NCI-H524 treated with DMSO at 0.1 percent for 48 hours (cell line): ENCODE data around the gene DPYD.
"Not testable (repeated sequence)": the region's sequence is repeated elsewhere in the genome, so short reads cannot be mapped to it uniquely, and the experiment has no call there.

Experiments used
- DNase-seq: peaks from one replicate; lab custom pipeline; 2025; lab: John Stamatoyannopoulos, UW

The DPYD gene

DNA sequence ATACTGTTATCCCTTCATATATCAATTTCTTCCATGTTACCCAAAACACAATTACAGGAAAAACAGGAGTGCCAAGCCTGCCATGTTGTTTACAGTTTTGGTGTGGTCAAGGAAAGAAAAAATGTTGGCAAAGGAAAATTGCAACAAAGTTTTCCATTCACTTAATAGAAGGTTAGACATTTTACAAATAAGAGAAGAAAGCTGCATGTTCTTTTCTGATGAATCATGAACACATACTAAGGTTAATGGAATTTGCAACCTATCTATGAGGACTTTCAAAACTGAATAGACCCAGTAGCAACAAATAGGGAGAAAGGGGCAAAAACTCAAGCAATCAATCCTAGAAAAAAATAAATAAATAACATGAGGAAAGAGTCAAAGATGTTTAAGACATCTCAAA, 556.7 kb downstream of the DPYD start:
- DNase-seq, result no peak

- DNase-seq, result no peak
Observed at GRCh38 chr1:97356309-97356708, 564.5 kb downstream of the DPYD start.

GRCh38 chr1:97352936-97353382, 567.9 kb downstream of the DPYD start:
- no peak for DNase-seq

GRCh38 chr1:97351846-97352245, 569.0 kb downstream of the DPYD start:
- no peak for DNase-seq

GRCh38 chr1:97350662-97351061, 570.2 kb downstream of the DPYD start:
- no peak for DNase-seq

- no peak for DNase-seq
Observed at GRCh38 chr1:97350241-97350640, 570.6 kb downstream of the DPYD start.

DNA sequence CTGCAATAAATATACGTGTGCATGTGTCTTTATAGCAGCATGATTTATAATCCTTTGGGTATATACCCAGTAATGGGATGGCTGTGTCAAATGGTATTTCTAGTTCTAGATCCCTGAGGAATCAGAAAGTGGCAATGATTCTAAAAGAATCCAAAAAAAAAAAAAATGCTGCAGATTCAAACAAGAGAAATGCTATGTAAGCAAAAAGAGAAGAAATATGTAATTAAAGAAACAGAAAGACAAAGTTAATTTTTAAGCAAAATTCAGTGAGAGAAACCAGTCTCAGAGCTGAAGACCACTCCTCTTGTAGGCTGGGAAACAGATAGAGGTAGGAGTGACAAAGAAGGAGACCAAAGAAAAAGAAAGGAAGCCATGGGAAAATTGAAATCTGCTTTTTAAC, 571.0 kb downstream of the DPYD start:
- DNase-seq, result not testable (repeated sequence)

- no peak for DNase-seq
Observed at GRCh38 chr1:97348599-97349265, 572.1 kb downstream of the DPYD start.

DNA sequence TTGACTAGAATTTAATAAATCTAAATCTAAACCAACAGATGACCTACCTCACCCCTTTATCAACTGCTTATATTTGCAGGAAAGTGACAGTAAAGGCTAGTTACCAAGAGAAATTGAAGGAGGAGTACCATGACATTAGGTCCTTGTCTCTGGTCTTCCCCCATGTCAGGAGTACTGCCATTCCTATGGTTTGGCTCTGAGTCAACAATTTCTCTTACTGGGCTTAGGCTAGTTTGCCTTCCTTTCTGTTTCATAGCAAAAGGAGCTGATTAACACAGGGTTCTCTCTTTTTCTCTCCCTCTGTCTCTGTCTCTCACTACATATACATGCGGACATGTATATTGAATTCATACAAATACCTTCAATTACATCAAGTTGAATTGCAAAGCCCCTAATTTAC, 579.9 kb downstream of the DPYD start:
- DNase-seq, result no peak

GRCh38 chr1:97338347-97338746, 582.5 kb downstream of the DPYD start:
- DNase-seq, result no peak

- no peak for DNase-seq
Observed at GRCh38 chr1:97337250-97338030, 583.4 kb downstream of the DPYD start.

- DNase-seq, result no peak
Observed at GRCh38 chr1:97334454-97334853, 586.4 kb downstream of the DPYD start.

GRCh38 chr1:97332716-97333115, 588.1 kb downstream of the DPYD start:
- DNase-seq, result no peak

DNA sequence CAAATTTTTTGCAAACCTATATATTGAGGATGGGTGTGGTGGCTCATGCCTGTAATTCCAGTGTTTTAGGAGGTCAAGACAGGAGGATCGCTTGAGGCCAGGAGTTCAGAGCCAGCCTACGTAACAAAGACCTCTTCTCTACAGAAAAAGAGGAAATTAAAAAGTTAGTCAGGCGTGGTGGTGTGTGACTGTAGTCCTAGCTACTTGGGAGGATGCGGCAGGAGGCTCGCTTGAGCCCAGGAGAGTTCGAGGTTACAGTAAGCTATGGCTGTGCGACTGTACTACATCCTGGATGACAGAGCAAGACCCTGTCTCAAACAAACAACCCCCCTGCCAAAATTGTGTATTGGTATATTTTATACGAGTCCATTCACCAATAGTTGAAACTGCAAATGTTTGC, 589.7 kb downstream of the DPYD start:
- no peak for DNase-seq

- DNase-seq, result peak; percentile 28
Observed at GRCh38 chr1:97314685-97315084, 606.1 kb downstream of the DPYD start.

DNA sequence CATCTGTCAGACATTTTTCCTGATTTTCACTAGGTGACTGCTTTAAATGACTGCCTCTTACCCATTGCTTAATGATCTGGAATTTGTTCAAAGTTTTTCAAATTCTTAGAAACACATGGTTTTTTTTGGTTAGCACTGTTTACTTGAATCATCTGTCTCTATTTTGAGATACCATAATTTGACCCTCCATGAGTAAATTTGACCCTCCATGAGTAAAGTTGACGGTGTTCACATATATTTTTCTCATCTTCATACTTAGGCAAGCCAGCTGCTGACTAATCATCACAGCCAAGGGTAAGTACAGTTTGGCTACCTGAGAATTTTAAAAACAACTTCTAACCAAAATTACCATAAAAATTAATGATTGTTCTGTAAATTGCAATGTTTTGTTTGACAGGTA, 612.7 kb downstream of the DPYD start:
- no peak for DNase-seq

- DNase-seq, result no peak
Observed at GRCh38 chr1:97307568-97307967, 613.3 kb downstream of the DPYD start.

- no peak for DNase-seq
Observed at GRCh38 chr1:97307151-97307550, 613.7 kb downstream of the DPYD start.

GRCh38 chr1:97306504-97306903, 614.3 kb downstream of the DPYD start:
- DNase-seq, result no peak

GRCh38 chr1:97304366-97304765, 616.5 kb downstream of the DPYD start:
- no peak for DNase-seq

DNA sequence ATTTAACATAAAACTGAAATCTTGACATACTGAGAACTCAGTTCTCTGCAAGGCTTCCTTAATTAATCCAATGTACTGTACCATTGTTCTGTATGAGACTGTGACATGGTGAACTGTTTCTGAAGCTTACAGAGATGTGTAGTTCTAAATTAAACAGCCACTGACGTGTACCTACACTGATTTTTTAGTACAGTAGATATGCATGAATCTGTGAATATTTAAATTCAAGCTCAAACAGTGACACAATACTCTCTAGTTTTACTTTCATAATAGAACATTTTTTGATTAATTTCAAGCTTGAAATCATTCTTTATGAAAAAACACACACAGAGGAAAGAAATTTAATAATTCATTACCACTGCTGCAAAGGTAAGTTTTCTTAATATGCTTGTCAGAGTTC, 621.9 kb downstream of the DPYD start:
- DNase-seq, result no peak

DNA sequence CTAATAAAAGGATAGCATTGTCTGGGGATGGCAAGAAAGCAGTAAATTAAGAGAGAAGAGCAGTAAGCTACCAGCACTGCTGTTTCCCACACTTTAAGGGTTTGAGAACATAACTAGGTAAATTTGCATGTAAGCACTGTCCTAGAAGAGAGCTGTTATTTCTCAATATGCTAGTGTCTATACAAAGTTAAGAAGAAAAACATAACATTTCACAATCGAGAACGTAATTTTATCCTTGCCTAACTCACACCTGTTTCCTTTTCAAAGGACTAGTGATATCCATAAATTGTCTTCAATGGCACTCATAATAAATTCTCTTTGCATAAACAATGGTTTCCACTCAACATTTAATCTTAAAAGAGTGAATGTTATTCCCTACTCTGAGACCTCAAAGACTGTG, 623.2 kb downstream of the DPYD start:
- DNase-seq, result no peak

- DNase-seq, result no peak
Observed at GRCh38 chr1:97281962-97282361, 638.9 kb downstream of the DPYD start.
